Gastrocnemius medialis (tissue), 4 donors: ENCODE results near the gene TUBB2B.

Experiments used
- POLR2A ChIP-seq, 2 donors: fragments of 450-650 bp; IDR thresholded peaks; one replicate each; pipeline ENCODE4 v1.6.1; 2017; ENCODE audit warnings: antibody characterized with exemption in 2 of 2, mild to moderate bottlenecking in 2 of 2, moderate library complexity in 2 of 2
- TF ChIP-seq, protein P1 (sequence below), 5 experiments: fragments of 450-650 bp in 3 of 5; fragments of 200-600 bp in 2 of 5; sonication (generic) in 2 of 5; IDR thresholded peaks in 4 of 5; conservative IDR thresholded peaks in 1 of 5; 1 replicate in 4 of 5; 2 replicates in 1 of 5; pipeline ENCODE4 v1.5.1; 2016 to 2019; ENCODE audit warnings: antibody characterized with exemption in 5 of 5, mild to moderate bottlenecking in 3 of 5, moderate library complexity in 3 of 5

- TF ChIP-seq POLR2A (IDR thresholded peaks at IDR 0.05), result no peak
- TF ChIP-seq, protein P1, sequence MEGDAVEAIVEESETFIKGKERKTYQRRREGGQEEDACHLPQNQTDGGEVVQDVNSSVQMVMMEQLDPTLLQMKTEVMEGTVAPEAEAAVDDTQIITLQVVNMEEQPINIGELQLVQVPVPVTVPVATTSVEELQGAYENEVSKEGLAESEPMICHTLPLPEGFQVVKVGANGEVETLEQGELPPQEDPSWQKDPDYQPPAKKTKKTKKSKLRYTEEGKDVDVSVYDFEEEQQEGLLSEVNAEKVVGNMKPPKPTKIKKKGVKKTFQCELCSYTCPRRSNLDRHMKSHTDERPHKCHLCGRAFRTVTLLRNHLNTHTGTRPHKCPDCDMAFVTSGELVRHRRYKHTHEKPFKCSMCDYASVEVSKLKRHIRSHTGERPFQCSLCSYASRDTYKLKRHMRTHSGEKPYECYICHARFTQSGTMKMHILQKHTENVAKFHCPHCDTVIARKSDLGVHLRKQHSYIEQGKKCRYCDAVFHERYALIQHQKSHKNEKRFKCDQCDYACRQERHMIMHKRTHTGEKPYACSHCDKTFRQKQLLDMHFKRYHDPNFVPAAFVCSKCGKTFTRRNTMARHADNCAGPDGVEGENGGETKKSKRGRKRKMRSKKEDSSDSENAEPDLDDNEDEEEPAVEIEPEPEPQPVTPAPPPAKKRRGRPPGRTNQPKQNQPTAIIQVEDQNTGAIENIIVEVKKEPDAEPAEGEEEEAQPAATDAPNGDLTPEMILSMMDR (IDR thresholded peaks at IDR 0.05 in 4 of 5, conservative IDR thresholded peaks at IDR 0.05 in 1 of 5), result no peak
Observed at GRCh38 chr6:3250231-3250675, 22.8 kb upstream of the TUBB2B start.
